HEK293T (cell line): ENCODE results near the gene SLC16A6.
"Not testable (repeated sequence)": the region's sequence is repeated elsewhere in the genome, so short reads cannot be mapped to it uniquely, and the experiment has no call there.

Experiments used
- CTCF ChIA-PET: fragments of 350-600 bp; formaldehyde crosslinking; extraction: SDS; loops from one replicate; lab custom pipeline; 2021; ENCODE audit warnings: antibody characterized with exemption, inconsistent platforms; lab: Yijun Ruan, JAX
- POLR2A ChIA-PET: fragments of 350-600 bp; formaldehyde crosslinking; extraction: SDS; loops from one replicate; lab custom pipeline; 2020; ENCODE audit warnings: antibody characterized with exemption, inconsistent platforms; lab: Yijun Ruan, JAX
- DNase-seq: peaks from one replicate; pipeline ENCODE4 v3.0.0; 2012; ENCODE audit warnings: mixed read lengths; ENCODE audit errors: extremely low spot score
- ARNT ChIP-seq: fragments of 450-650 bp; IDR thresholded peaks from 2 replicates; pipeline ENCODE4 v1.6.1; 2017; ENCODE audit warnings: mild to moderate bottlenecking
- BHLHE40 ChIP-seq: fragments of 450-650 bp; IDR thresholded peaks from 2 replicates; pipeline ENCODE4 v1.6.1; 2016; ENCODE audit warnings: mild to moderate bottlenecking, moderate library complexity, borderline replicate concordance
- CTBP1 ChIP-seq: fragments of 450-650 bp; IDR thresholded peaks from 2 replicates; pipeline ENCODE4 v1.6.1; 2016; ENCODE audit warnings: borderline replicate concordance
- ELF4 ChIP-seq: fragments of 450-650 bp; IDR thresholded peaks from 2 replicates; pipeline ENCODE4 v1.6.1; 2017; ENCODE audit warnings: antibody characterized with exemption
- FOXA1 ChIP-seq: fragments of 450-650 bp; IDR thresholded peaks from 2 replicates; pipeline ENCODE4 v1.6.1; 2016; ENCODE audit warnings: mild to moderate bottlenecking
- FOXK2 ChIP-seq: fragments of 450-650 bp; IDR thresholded peaks from 2 replicates; pipeline ENCODE4 v1.6.1; 2016; ENCODE audit warnings: mild to moderate bottlenecking
- FOXM1 ChIP-seq: fragments of 450-650 bp; IDR thresholded peaks from 2 replicates; pipeline ENCODE4 v1.6.1; 2017; ENCODE audit warnings: mild to moderate bottlenecking, borderline replicate concordance
- HDGF ChIP-seq: fragments of 450-650 bp; IDR thresholded peaks from 2 replicates; pipeline ENCODE4 v1.6.1; 2017; ENCODE audit warnings: antibody characterized with exemption, borderline replicate concordance
- L3MBTL2 ChIP-seq: fragments of 450-650 bp; conservative IDR thresholded peaks from 2 replicates; pipeline ENCODE4 v1.6.1; 2016; ENCODE audit warnings: mild to moderate bottlenecking
- LEF1 ChIP-seq: fragments of 450-650 bp; IDR thresholded peaks from 2 replicates; pipeline ENCODE4 v1.6.1; 2017; ENCODE audit warnings: mild to moderate bottlenecking, borderline replicate concordance
- NFRKB ChIP-seq: fragments of 450-650 bp; IDR thresholded peaks from 2 replicates; pipeline ENCODE4 v1.6.1; 2016; ENCODE audit warnings: mild to moderate bottlenecking, moderate library complexity
- SP1 ChIP-seq: fragments of 450-650 bp; IDR thresholded peaks from 2 replicates; pipeline ENCODE4 v1.6.1; 2017
- SUZ12 ChIP-seq: fragments of 450-650 bp; IDR thresholded peaks from 2 replicates; pipeline ENCODE4 v1.6.1; 2016; ENCODE audit warnings: mild to moderate bottlenecking
- TARDBP ChIP-seq: fragments of 450-650 bp; IDR thresholded peaks from 2 replicates; pipeline ENCODE4 v1.6.1; 2016
- ZNF384 ChIP-seq: fragments of 450-650 bp; IDR thresholded peaks from 2 replicates; pipeline ENCODE4 v1.6.1; 2016
- TF ChIP-seq, protein P1 (sequence below): fragments of 450-650 bp; IDR thresholded peaks from 2 replicates; pipeline ENCODE4 v1.6.1; 2016

SLC16A6 gene

DNA sequence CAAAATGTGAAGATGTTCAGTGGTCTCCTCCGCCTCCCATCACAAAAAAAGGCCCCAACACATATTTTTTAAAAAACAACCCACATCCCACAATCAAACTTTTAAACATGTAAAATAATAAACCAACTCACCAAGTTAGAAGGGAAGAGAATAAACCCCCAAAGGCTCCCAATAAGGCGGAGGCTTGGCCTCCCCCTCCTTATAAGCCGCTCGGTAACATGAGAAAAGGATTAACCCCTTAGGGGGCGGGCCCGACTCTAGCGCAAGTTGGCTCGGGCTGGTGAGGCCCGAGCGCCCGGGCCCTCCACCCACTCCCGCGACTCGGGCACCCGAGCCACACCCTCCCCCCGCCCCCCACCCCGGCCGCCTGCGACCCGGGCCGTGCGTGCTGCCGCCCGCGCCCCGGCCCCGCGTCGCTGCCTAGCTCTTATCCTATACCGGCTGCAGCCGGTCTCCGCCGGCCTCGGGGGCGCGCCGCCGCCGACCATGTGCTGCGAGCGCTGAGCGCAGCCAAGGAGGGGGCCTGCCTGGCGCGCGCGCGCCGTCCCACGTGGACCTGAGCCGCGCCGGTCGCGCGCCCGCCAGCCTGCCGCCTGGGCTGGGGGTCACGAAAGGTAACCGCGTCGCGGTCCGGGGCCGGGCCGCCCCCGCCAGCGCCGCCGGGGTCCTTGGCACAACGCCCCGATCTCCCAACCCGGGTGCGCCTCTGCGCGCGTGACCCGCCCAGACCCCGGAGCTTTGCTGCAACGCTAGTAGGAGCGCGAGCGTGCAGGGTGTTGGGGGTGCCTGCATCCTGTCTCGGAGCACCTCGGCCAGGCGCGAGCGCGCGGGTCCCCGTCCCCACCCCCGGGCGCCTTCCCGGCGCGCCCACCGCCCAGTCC is at the start of gene SLC16A6, which contains the start of gene ARSG:
SLC16A6 (minus strand) TSS at position 173 of the 881 bp plus-strand sequence. CDS start 12,807 bp downstream, outside the sequence.
ARSG (plus strand) TSS at position 541 of the 881 bp plus-strand sequence. CDS start 15,999 bp downstream, outside the sequence.
- peak; percentile 82 for DNase-seq
- CTCF ChIA-PET, result interaction anchor here (0.6 kb wide), 1 partner anchor 1259 kb away, joined by 3 read pairs; no protein-coding TSS in a partner anchor
- POLR2A ChIA-PET, result interaction anchor here (0.6 to 1.6 kb wide), 7 partner anchors 19 to 166 kb away, joined by 3 to 8 read pairs (median 3); partner anchors contain the start of genes AMZ2 and WIPI1
- no peak for TF ChIP-seq HDGF
- TF ChIP-seq FOXM1, result peak; percentile 50
- peak; percentile 55; the same call in 1 of the 2 replicates for TF ChIP-seq LEF1

DNA sequence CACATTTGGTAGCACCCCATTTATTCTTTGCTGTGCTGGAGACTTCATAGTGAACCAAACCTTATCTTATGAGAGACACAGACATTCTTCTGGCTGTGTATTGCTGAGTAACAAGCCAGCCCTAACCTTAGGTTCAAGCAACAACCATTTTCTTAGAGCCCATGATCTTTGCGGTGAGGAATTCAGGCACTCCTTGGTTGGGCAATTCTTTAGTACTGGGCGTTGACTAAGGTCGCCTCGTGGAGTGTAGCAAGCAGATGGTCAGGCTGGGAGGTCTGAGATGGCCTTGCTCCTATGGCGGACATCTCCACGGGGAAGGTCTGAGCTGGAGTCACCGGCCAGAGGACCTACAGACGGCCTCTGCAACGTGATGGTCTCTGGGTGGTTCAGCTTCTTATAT is 43.5 kb upstream of the SLC16A6 start:
- TF ChIP-seq TARDBP (no peak), NFRKB (no peak), FOXK2 (no peak), L3MBTL2 (no peak), ARNT (no peak), SP1 (no peak), FOXM1 (no peak)
- TF ChIP-seq, protein P1, sequence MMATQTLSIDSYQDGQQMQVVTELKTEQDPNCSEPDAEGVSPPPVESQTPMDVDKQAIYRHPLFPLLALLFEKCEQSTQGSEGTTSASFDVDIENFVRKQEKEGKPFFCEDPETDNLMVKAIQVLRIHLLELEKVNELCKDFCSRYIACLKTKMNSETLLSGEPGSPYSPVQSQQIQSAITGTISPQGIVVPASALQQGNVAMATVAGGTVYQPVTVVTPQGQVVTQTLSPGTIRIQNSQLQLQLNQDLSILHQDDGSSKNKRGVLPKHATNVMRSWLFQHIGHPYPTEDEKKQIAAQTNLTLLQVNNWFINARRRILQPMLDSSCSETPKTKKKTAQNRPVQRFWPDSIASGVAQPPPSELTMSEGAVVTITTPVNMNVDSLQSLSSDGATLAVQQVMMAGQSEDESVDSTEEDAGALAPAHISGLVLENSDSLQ, result no peak
- ChIA-PET CTCF (no interaction called here), POLR2A (no interaction called here)
- DNase-seq, result no peak

DNA sequence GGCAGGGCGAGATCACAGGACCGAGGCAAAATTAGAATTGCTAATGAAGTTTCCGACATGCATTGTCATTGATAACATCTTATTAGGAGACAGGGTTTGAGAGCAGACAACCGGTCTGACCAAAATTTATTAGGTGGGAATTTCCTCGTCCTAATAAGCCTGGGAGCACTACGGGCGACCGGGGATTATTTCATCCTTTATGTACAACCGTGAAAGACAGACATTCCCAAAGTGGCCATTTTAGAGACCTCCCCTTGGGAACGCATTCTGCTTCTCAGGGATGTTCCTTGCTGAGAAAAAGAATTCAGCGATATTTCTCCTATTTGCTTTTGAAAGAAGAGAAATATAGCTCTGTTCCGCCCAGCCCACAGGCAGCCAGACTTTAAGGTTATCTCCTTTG is 41.0 kb upstream of the SLC16A6 start:
- CTCF ChIA-PET, result interaction anchor here (0.6 kb wide), 1 partner anchor 42 kb away, joined by 4 read pairs; no protein-coding TSS in a partner anchor
- POLR2A ChIA-PET, DNase-seq: not testable (repeated sequence)

DNA sequence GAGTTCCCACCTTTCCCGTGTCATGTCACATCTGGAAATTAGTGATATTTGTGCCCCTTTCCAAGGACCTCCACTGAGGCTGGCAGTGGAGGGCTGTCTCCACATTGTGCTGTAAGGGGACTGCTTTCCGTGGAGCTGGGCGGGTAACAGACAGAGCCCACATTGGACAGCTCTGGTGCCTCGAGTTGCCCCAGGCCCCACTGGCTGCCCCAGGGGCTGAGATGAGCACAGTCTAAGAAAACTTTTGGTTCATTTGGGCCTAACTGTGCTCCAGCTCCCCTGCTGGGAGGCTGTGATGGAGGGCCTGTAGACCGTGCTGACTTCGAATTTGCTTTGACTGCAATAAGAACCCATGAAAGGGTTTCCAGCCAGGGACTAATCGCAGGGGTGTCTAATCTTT is 38.4 kb upstream of the SLC16A6 start:
- CTCF ChIA-PET, result no interaction called here
- no peak for DNase-seq
- TF ChIP-seq, protein P1, result no peak
- no peak for TF ChIP-seq CTBP1
- no peak for TF ChIP-seq HDGF
- no peak for TF ChIP-seq FOXM1
- no peak for TF ChIP-seq FOXK2
- no peak for TF ChIP-seq FOXA1
- TF ChIP-seq ELF4, result no peak
- TF ChIP-seq L3MBTL2, result no peak
- TF ChIP-seq ARNT, result no peak
- TF ChIP-seq LEF1, result no peak
- no peak for TF ChIP-seq SUZ12
- TF ChIP-seq NFRKB, result no peak
- TF ChIP-seq ZNF384, result no peak
- TF ChIP-seq TARDBP, result no peak
- TF ChIP-seq BHLHE40, result no peak
- TF ChIP-seq SP1, result no peak
- POLR2A ChIA-PET, result no interaction called here

DNA sequence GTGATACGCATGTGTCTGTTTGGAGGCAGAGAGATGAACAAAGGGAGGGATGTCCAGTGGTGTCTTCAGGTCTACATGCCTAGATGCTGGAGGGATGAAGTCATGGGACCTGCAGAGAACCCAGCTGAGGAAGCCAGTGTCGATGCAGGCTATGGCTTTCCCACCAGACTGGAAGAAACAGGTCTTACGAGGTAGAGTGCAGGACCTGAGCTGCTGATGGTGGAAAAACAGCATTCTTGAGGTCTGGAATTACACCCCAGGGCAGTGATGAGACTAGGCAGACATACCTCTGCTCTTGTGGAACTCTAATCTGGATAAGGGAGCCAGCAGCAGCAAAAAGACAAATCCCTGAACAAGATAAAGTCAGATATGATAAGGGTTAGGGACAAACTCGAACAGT is 37.7 kb upstream of the SLC16A6 start:
- POLR2A ChIA-PET, result no interaction called here
- CTCF ChIA-PET, result no interaction called here
- TF ChIP-seq L3MBTL2 (no peak), FOXM1 (no peak)
- TF ChIP-seq, protein P1, result no peak
- DNase-seq, result no peak

DNA sequence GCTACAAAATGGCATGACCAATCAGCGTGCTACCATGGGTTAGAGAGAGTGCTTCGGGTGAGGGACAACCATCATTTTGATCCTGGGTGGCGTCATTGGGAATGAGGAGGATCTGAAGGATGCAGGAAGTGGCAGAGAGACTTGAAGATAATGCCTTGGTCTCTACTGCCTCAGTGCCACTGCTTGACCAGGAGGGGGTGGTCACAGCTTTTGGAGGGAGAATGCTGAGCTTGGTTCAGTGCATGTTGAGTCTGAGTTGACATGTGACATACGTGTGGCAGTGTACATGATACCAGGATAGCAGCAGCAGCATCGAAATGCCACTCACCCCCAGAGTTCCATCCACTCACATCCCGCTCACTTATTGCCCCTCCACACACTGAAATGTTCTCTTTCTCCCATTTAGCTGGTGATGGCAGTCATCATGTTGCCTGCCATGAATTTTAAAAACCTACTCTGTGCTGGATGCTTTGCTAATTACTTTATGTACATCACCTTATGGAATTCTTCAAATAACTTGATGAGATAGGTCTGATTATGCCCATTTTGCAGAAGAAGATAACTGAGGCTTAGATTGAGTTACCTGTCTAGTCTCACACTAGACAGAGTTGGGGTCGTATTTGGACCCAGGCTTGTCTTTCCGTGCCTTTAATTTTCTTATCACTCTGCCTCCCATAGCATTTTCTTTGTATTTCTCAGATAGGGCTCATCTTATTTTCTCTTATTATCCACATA is 37.1 kb upstream of the SLC16A6 start:
- TF ChIP-seq NFRKB, result no peak
- TF ChIP-seq LEF1, result no peak
- no peak for TF ChIP-seq ZNF384
- TF ChIP-seq, protein P1, result no peak
- TF ChIP-seq BHLHE40, result no peak
- TF ChIP-seq ARNT, result no peak
- no peak for TF ChIP-seq FOXK2
- no peak for TF ChIP-seq CTBP1
- TF ChIP-seq L3MBTL2, result no peak
- no peak for TF ChIP-seq TARDBP
- TF ChIP-seq HDGF, result no peak
- no peak for TF ChIP-seq FOXA1
- no peak for TF ChIP-seq SUZ12
- no peak for TF ChIP-seq ELF4
- no peak for TF ChIP-seq FOXM1
- no peak for TF ChIP-seq SP1
- no peak for DNase-seq
- CTCF ChIA-PET, result interaction anchor here (0.8 kb wide), 1 partner anchor 48 kb away, joined by 3 read pairs; no protein-coding TSS in a partner anchor
- POLR2A ChIA-PET, result no interaction called here
